HG03108 (cell line): ENCODE results near the gene DAG1.

Source experiments
- ATAC-seq: cut with Tn5 transposase; IDR thresholded peaks from one replicate; pipeline ENCODE4 v1.9.1; 2021; ENCODE audit warnings: moderate library complexity; ENCODE audit not compliant: unreplicated experiment

Gene DAG1

GRCh38 chr3:49552087-49552486 is 82.0 kb downstream of the DAG1 start:
- no peak for ATAC-seq

- no peak for ATAC-seq
Measured at GRCh38 chr3:49553324-49553691, 83.2 kb downstream of the DAG1 start.

- ATAC-seq, result peak; percentile 66
Measured at GRCh38 chr3:49553692-49554632, 83.9 kb downstream of the DAG1 start, which contains the start of gene BSN. Gene BSN (plus strand): TSS chr3:49554477. CDS start chr3:49554603, 126 bp downstream.

- peak; percentile 51 for ATAC-seq
Measured at GRCh38 chr3:49554633-49555265, 84.7 kb downstream of the DAG1 start.

- no peak for ATAC-seq
Measured at GRCh38 chr3:49556500-49557275, 86.6 kb downstream of the DAG1 start.

GRCh38 chr3:49563040-49563578 is 93.0 kb downstream of the DAG1 start:
- no peak for ATAC-seq

GRCh38 chr3:49563766-49564165 is 93.7 kb downstream of the DAG1 start:
- no peak for ATAC-seq

- ATAC-seq, result no peak
Measured at GRCh38 chr3:49566312-49566711, 96.2 kb downstream of the DAG1 start.

- ATAC-seq, result no peak
Measured at GRCh38 chr3:49567406-49567805, 97.3 kb downstream of the DAG1 start.

- ATAC-seq, result no peak
Measured at GRCh38 chr3:49568965-49569364, 98.9 kb downstream of the DAG1 start.

GRCh38 chr3:49570028-49570654 is 100.1 kb downstream of the DAG1 start:
- ATAC-seq, result no peak

- no peak for ATAC-seq
Measured at GRCh38 chr3:49582177-49582576, 112.1 kb downstream of the DAG1 start.
